Spinal cord (tissue), 10 donors: ENCODE results near the gene PEX13. TPM values are rescaled to one million over a fixed set of nuclear protein-coding genes. Genes with fewer than 3 reads are reported as not detected.
"Not testable (repeated sequence)": the region's sequence is repeated elsewhere in the genome, so short reads cannot be mapped to it uniquely, and the experiment has no call there.

Experiments used
- DNase-seq, 6 donors: peaks; one replicate each; pipeline versions ENCODE4 v3.0.0 to v3.0.0-alpha.2; 2013 to 2015; ENCODE audit warnings: low spot score in 6 of 6, low read depth in 4 of 6
- H3K27ac ChIP-seq: one replicate; pipeline ENCODE4 v1.5.1; 2013; ENCODE audit warnings: low read depth, low read length, control low read depth
- H3K27me3 ChIP-seq: one replicate; pipeline ENCODE4 v1.6.1; 2013; ENCODE audit warnings: low read length; ENCODE audit not compliant: control insufficient read depth, insufficient read depth
- H3K36me3 ChIP-seq: one replicate; pipeline ENCODE4 v1.6.1; 2013; ENCODE audit warnings: low read length; ENCODE audit not compliant: control insufficient read depth, insufficient read depth
- H3K4me1 ChIP-seq: one replicate; pipeline ENCODE4 v1.6.1; 2013; ENCODE audit warnings: low read length; ENCODE audit not compliant: control insufficient read depth, insufficient read depth
- H3K4me3 ChIP-seq: one replicate; pipeline ENCODE4 v1.5.1; 2013; ENCODE audit warnings: low read depth, low read length, control low read depth
- H3K9me3 ChIP-seq: one replicate; pipeline ENCODE4 v1.6.1; 2013; ENCODE audit warnings: low read length; ENCODE audit not compliant: control insufficient read depth, insufficient read depth
- WGBS: methylation state at CpG from one replicate; pipeline ENCODE4 v1.1.5; 2013; ENCODE audit warnings: missing lambda C conversion rate; ENCODE audit not compliant: insufficient coverage; 5-methylcytosine and 5-hydroxymethylcytosine counted together
- polyA plus RNA-seq, 2 donors: library from polyadenylated mRNA; unstranded; fragments of 120-200 nt; gene quantifications; one replicate each; pipeline ENCODE4 v1.2.1, GENCODE V29; 2013; ENCODE audit not compliant: insufficient read length in 2 of 2
- total RNA-seq, 2 donors: library from RNA; depleted of rRNA in 1 of 2; stranded (reverse); fragments of 120-200 nt in 1 of 2; fragments of >200 nt in 1 of 2; gene quantifications; one replicate each; pipeline versions ENCODE4 v1.2.3 to v1.2.4, GENCODE V29; 2013 to 2014
- donor health status: healthy.

Gene PEX13
- total and polyA plus RNA-seq, 4 donors = 24.3 to 40.8 (median 26.2) TPM

DNA sequence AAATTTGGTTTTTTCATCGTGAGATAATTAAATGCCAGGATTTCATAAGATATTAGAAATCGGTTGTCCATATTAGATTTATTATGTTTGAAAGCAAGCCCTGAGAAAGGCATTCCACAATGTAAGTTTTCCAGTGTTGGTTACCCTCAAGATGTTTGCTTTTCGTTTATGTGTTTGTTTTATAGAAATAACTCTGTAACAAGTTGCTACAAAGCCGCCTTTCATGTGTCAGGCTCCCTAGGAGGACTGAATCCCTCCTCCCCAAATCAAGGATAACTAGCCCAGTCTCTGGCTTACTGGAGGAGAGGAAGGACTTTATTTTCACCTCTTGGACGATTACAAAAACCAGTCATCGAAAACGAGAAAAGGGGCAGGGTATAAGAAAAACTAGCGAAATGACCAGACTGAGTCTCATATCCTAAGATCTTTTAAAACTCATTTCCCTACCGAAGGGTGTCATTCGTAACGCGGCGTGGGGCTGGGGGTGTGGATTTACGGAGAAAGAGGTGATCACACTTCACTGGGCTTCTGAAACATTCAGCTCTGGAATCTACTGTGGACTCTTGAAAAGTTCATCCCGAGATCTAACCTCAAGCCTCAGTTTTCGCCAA lies 1.0 kb upstream of the PEX13 start:
- 0% methylated on average over 5 of the region's 16 CpGs for WGBS
- no peaks in the 10 kb centered on the region for H3K27me3 ChIP-seq
- H3K4me1 ChIP-seq = no peaks in the 10 kb centered on the region
- no peaks in the 10 kb centered on the region for H3K9me3 ChIP-seq
- H3K4me3 ChIP-seq = peak overlapping the region; percentile 99
- peak overlapping the region; percentile 97 for H3K27ac ChIP-seq
- peak in 2 of 6 donors; percentile 1 to 5 for DNase-seq
- H3K36me3 ChIP-seq = peaks cover 5% of the 10 kb centered on the region

DNA sequence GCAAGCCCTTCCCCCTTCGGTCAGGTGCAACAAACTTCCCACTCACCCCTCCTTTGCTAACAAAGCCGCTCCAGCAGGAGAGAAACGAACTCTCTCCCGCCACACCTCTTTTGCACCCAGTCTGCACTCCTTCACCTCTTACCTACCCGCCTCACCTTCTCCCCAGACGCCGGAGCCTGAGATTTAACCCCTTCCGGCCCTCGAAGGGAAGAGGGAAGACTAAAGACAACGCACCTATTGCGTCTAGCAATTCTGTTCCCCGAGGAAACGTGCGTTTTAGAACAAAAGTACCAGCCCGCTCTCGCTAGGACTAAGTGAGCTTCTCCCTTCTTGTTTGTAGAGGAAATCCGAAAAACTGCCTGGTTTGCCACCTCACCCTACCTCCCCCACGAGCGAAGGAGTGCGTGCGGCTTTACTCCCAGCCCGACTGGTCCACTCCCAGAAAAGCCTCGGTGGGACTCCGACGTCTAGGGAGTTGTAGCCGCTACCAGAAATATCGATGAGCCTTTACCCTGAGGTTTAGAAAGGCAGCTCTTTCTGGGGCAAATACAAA lies 441 bp upstream of the PEX13 start:
- Histone ChIP-seq H3K4me3 (peak overlapping the region; percentile 99), H3K9me3 (no peaks in the 10 kb centered on the region), H3K36me3 (peaks cover 5% of the 10 kb centered on the region), H3K27me3 (no peaks in the 10 kb centered on the region), H3K4me1 (no peaks in the 10 kb centered on the region), H3K27ac (peak overlapping the region; percentile 97)
- peak; percentile 66 to 94 (median 84) for DNase-seq
- 0% methylated on average over 27 of the region's 27 CpGs for WGBS

- WGBS = 0% methylated on average over 3 of the region's 7 CpGs
- Histone ChIP-seq H3K36me3 (peaks cover 5% of the 10 kb centered on the region), H3K4me1 (no peaks in the 10 kb centered on the region), H3K4me3 (peak overlapping the region; percentile 99), H3K9me3 (no peaks in the 10 kb centered on the region), H3K27ac (peak overlapping the region; percentile 97), H3K27me3 (no peaks in the 10 kb centered on the region)
- DNase-seq = peak in 2 of 6 donors; percentile 1 to 6
Measured at GRCh38 chr2:61018318-61018755, 817 bp downstream of the PEX13 start.

- Histone ChIP-seq H3K9me3 (no peaks in the 10 kb centered on the region), H3K4me3 (peak overlapping the region; percentile 99), H3K4me1 (no peaks in the 10 kb centered on the region), H3K27me3 (no peaks in the 10 kb centered on the region), H3K27ac (no peak overlapping the region), H3K36me3 (peaks cover 8% of the 10 kb centered on the region)
- no peak for DNase-seq
- no CpG with 5 or more reads among the region's 6 CpGs for WGBS
Measured at GRCh38 chr2:61018798-61019197, 1.3 kb downstream of the PEX13 start.

DNA sequence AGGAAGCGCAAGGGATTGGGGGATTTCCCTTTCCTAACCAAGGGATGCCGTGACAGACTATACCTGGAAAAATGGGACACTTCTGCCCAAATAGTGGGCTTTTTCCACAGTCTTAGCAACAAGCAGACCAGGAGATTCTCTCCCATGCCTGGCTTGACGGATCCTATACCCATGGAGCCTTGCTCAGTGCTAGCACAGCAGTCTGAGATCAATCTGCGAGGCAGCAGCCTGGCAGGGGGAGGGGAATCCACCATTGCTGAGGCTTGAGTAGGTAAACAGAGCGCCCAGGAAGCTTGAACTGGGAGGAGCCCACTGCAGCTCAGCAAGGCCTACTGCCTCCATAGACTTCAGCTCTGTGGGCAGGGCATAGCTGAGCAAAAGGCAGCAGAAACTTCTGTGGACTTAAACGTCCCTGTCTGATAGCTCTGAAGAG lies 3.7 kb downstream of the PEX13 start:
- H3K36me3 ChIP-seq = peaks cover 14% of the 10 kb centered on the region
- no peak for DNase-seq
- H3K27me3 ChIP-seq = no peaks in the 10 kb centered on the region
- H3K4me3 ChIP-seq = no peak overlapping the region
- no peak overlapping the region for H3K27ac ChIP-seq
- 85% methylated on average over 6 of the region's 6 CpGs for WGBS
- H3K9me3 ChIP-seq = no peaks in the 10 kb centered on the region
- H3K4me1 ChIP-seq = no peaks in the 10 kb centered on the region

- no peaks in the 10 kb centered on the region for H3K27me3 ChIP-seq
- WGBS = no CpG with 5 or more reads among the region's 4 CpGs
- no peak overlapping the region for H3K4me3 ChIP-seq
- no peak for DNase-seq
- no peaks in the 10 kb centered on the region for H3K4me1 ChIP-seq
- no peak overlapping the region for H3K27ac ChIP-seq
- H3K9me3 ChIP-seq = no peaks in the 10 kb centered on the region
- H3K36me3 ChIP-seq = peaks cover 18% of the 10 kb centered on the region
Measured at GRCh38 chr2:61023670-61024069, 6.2 kb downstream of the PEX13 start.

DNA sequence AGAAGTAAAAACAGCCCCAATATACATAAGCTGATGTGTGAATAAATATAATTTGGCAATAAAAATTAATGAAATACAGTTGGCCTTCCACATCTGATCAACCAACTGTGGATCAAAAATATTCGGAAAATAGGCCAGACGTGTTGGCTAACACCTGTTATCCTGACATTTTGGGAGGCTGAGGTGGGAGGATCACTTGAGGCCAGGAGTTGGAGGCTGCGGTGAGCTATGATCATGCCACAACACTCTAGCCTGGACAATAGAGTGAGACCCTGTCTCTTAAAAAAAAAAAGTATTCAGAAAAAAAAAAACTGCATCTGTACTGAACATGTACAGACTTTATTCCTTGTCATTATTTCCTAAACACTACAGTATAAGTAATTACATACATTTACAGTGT lies 12.0 kb downstream of the PEX13 start:
- WGBS = no CpG with 5 or more reads among the region's 3 CpGs
- H3K36me3 ChIP-seq = peaks cover 15% of the 10 kb centered on the region
- no peaks in the 10 kb centered on the region for H3K27me3 ChIP-seq
- no peak overlapping the region for H3K27ac ChIP-seq
- H3K9me3 ChIP-seq = no peaks in the 10 kb centered on the region
- no peak overlapping the region for H3K4me3 ChIP-seq
- no peak for DNase-seq
- no peaks in the 10 kb centered on the region for H3K4me1 ChIP-seq

- not testable (repeated sequence) for DNase-seq, H3K9me3 ChIP-seq, H3K4me1 ChIP-seq, H3K27ac ChIP-seq, H3K4me3 ChIP-seq, H3K27me3 ChIP-seq
- peaks cover 20% of the 10 kb centered on the region for H3K36me3 ChIP-seq
- over 99% methylated on average over 9 of the region's 9 CpGs for WGBS
Measured at GRCh38 chr2:61034592-61034991, 17.1 kb downstream of the PEX13 start.

GRCh38 chr2:61036643-61037042 lies 19.1 kb downstream of the PEX13 start:
- not testable (repeated sequence) for H3K27ac ChIP-seq, H3K4me3 ChIP-seq, H3K4me1 ChIP-seq, H3K27me3 ChIP-seq, H3K9me3 ChIP-seq, DNase-seq
- peaks cover 20% of the 10 kb centered on the region for H3K36me3 ChIP-seq
- no CpG with 5 or more reads among the region's 2 CpGs for WGBS

DNA sequence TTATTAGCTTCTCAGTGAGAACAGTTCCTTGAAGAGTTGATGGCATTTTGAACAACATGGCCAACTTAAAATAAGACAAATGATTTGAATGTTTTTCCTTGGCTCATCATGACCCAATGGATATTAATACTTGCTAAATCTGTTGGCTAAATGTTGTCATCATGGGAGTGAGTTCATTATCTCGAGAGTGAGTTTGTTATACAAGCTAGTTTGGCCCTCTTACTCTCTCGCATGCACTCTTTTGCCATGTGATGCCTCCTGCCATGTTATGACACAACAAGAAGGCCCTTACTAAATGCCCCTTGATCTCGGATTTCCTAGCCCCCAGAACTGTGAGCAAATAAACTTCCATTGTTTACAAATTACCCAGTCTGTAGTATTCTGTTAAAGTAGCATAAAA lies 25.3 kb downstream of the PEX13 start:
- WGBS = 67% methylated on average over 1 of the region's 3 CpGs
- no peaks in the 10 kb centered on the region for H3K27me3 ChIP-seq
- H3K27ac ChIP-seq = no peak overlapping the region
- H3K9me3 ChIP-seq = no peaks in the 10 kb centered on the region
- no peaks in the 10 kb centered on the region for H3K4me1 ChIP-seq
- H3K36me3 ChIP-seq = peaks cover 5% of the 10 kb centered on the region
- no peak overlapping the region for H3K4me3 ChIP-seq
- no peak for DNase-seq
